K562 (cell line): ENCODE data around the gene C1orf105. TPM values are rescaled to one million over a fixed set of nuclear protein-coding genes. Genes with fewer than 3 reads are reported as not detected.

Experiments used
- CBFA2T2 ChIP-seq: fragments of 450-650 bp; conservative IDR thresholded peaks from 2 replicates; pipeline ENCODE4 v1.6.1; 2017; ENCODE audit warnings: mild to moderate bottlenecking
- CREB1 ChIP-seq, 2 experiments: sonication (generic) in 1 of 2; formaldehyde crosslinking in 1 of 2; IDR thresholded peaks; 2 replicates each; pipeline versions ENCODE4 v1.6.1 to v1.8.0; 2012 to 2022; ENCODE audit warnings: inconsistent platforms in 1 of 2, mild to moderate bottlenecking in 1 of 2, missing genetic modification reagents in 1 of 2, moderate library complexity in 1 of 2
- DACH1 ChIP-seq: fragments of 450-650 bp; IDR thresholded peaks from 2 replicates; pipeline ENCODE4 v1.6.1; 2018; ENCODE audit not compliant: partially characterized antibody
- EHMT2 ChIP-seq: fragments of 450-650 bp; IDR thresholded peaks from 2 replicates; pipeline ENCODE4 v1.6.1; 2018; ENCODE audit warnings: antibody characterized with exemption
- EP300 ChIP-seq: IDR thresholded peaks from 2 replicates; pipeline ENCODE4 v1.6.1; 2012; ENCODE audit warnings: low read length, improper control_type of control experiment
- FOXM1 ChIP-seq, 2 experiments: fragments of 450-650 bp in 1 of 2; sonication (generic) in 1 of 2; formaldehyde crosslinking in 1 of 2; IDR thresholded peaks; 2 replicates each; pipeline versions ENCODE4 v1.6.1 to v1.9.0; 2017 to 2022; ENCODE audit warnings: low read depth in 2 of 2, mild to moderate bottlenecking in 2 of 2, missing genetic modification reagents in 1 of 2, moderate library complexity in 1 of 2
- FOXP1 ChIP-seq: sonication (generic); formaldehyde crosslinking; IDR thresholded peaks from 2 replicates; pipeline ENCODE4 v1.8.0; 2022; ENCODE audit warnings: mild to moderate bottlenecking, missing genetic modification reagents
- HCFC1 ChIP-seq: IDR thresholded peaks from 2 replicates; pipeline ENCODE4 v1.6.1; 2012; ENCODE audit warnings: low read depth, low read length, improper control_type of control experiment
- PTTG1 ChIP-seq: fragments of 450-650 bp; IDR thresholded peaks from 2 replicates; pipeline ENCODE4 v1.6.1; 2016; ENCODE audit warnings: low read depth, mild to moderate bottlenecking, missing genetic modification characterization, missing compliant biosample characterization
- RAD21 ChIP-seq, 2 experiments: fragments of 250-450 bp in 1 of 2; fragments of 450-650 bp in 1 of 2; sonication (Bioruptor Pico) in 1 of 2; formaldehyde crosslinking in 1 of 2; IDR thresholded peaks in 1 of 2; conservative IDR thresholded peaks in 1 of 2; 2 replicates each; pipeline versions ENCODE4 v1.4.0 to v1.8.0; 2020 to 2022; ENCODE audit warnings: mild to moderate bottlenecking in 2 of 2, moderate library complexity in 1 of 2
- RUNX1 ChIP-seq: sonication (generic); IDR thresholded peaks from 2 replicates; pipeline ENCODE4 v1.6.1; 2016; ENCODE audit warnings: antibody characterized with exemption, low read depth
- SRF ChIP-seq, 2 experiments: fragments of 250-450, 450-650 bp in 1 of 2; sonication (Bioruptor Pico) in 1 of 2; sonication (generic) in 1 of 2; formaldehyde crosslinking; IDR thresholded peaks; 2 replicates each; pipeline versions ENCODE4 v1.5.0 to v1.5.1; 2020 to 2022; ENCODE audit warnings: mild to moderate bottlenecking in 1 of 2, missing genetic modification reagents in 1 of 2
- TAF7 ChIP-seq: fragments of 450-650 bp; IDR thresholded peaks from 2 replicates; pipeline ENCODE4 v1.6.1; 2016; ENCODE audit warnings: missing genetic modification characterization, missing compliant biosample characterization
- TGIF2 ChIP-seq: sonication (generic); formaldehyde crosslinking; IDR thresholded peaks from 2 replicates; pipeline ENCODE4 v1.8.1; 2022; ENCODE audit warnings: mild to moderate bottlenecking, missing genetic modification reagents, moderate library complexity
- U2AF2 ChIP-seq: fragments of 200-400 bp; formaldehyde crosslinking; optimal IDR thresholded peaks from 2 replicates; pipeline ENCODE3; 2017; ENCODE audit warnings: low read depth, mild to moderate bottlenecking, low read length
- ZBTB8A ChIP-seq: fragments of 450-650 bp; IDR thresholded peaks from 2 replicates; pipeline ENCODE4 v1.6.1; 2018; ENCODE audit warnings: mild to moderate bottlenecking, moderate library complexity; ENCODE audit not compliant: partially characterized antibody
- ZC3H8 ChIP-seq: fragments of 450-650 bp; IDR thresholded peaks from 2 replicates; pipeline ENCODE4 v1.6.1; 2017
- ZFP36 ChIP-seq: fragments of 150-350 bp; IDR thresholded peaks from 2 replicates; pipeline ENCODE4 v1.6.1; 2018; ENCODE audit warnings: low read length, low read depth; ENCODE audit not compliant: partially characterized antibody
- ZNF143 ChIP-seq: sonication (generic); formaldehyde crosslinking; IDR thresholded peaks from 2 replicates; pipeline ENCODE4 v1.9.0; 2022; ENCODE audit warnings: mild to moderate bottlenecking, missing genetic modification reagents
- ZNF239 ChIP-seq: fragments of 250-450 bp; sonication (Bioruptor Pico); IDR thresholded peaks from 2 replicates; pipeline ENCODE4 v1.4.0; 2020; ENCODE audit warnings: mild to moderate bottlenecking
- ZNF561 ChIP-seq: fragments of 450-650 bp; formaldehyde crosslinking; conservative IDR thresholded peaks from 2 replicates; pipeline ENCODE4 v1.4.0; 2020; ENCODE audit warnings: mild to moderate bottlenecking, moderate library complexity
- ZNF76 ChIP-seq: fragments of 250-450 bp; sonication (Bioruptor Pico); IDR thresholded peaks from 2 replicates; pipeline ENCODE4 v1.4.0; 2020; ENCODE audit warnings: mild to moderate bottlenecking, moderate library complexity, borderline replicate concordance
- polyA plus RNA-seq, 8 experiments: library from polyadenylated mRNA; depleted of rRNA in 4 of 8; stranded (reverse) in 5 of 8; unstranded in 3 of 8; fragments of >200 nt; fragmentation: Nextera tagmentation in 2 of 8; fragmentation: Illumina TruSeq in 1 of 8; extraction: Ambion mirVana in 2 of 8; extraction: Trizol in 1 of 8; gene quantifications; 2 replicates each; pipeline versions ENCODE4 v1.2.1 to v1.2.3, GENCODE V29; 2011 to 2014; ENCODE audit warnings: inconsistent platforms in 1 of 8, missing spikeins in 1 of 8
- total RNA-seq, 7 experiments: library from RNA; depleted of rRNA in 6 of 7; stranded (reverse); fragments of >200 nt in 6 of 7; fragmentation: Illumina TruSeq in 2 of 7; extraction: Trizol in 2 of 7; gene quantifications; 2 replicates each; pipeline versions ENCODE4 v1.2.1 to v1.2.3, GENCODE V29; 2011 to 2021; ENCODE audit warnings: low replicate concordance in 1 of 7
- TF ChIP-seq, protein P1 (sequence below): sonication (generic); formaldehyde crosslinking; IDR thresholded peaks from 2 replicates; pipeline ENCODE4 v1.8.0; 2022; ENCODE audit warnings: mild to moderate bottlenecking, low read depth, missing genetic modification reagents
- TF ChIP-seq, protein P2 (sequence below): sonication (generic); formaldehyde crosslinking; IDR thresholded peaks from 2 replicates; pipeline ENCODE4 v1.8.0; 2022; ENCODE audit warnings: missing genetic modification reagents, mild to moderate bottlenecking, moderate library complexity, borderline replicate concordance

The C1orf105 gene
- total and polyA plus RNA-seq, 9 of the 15 experiments (the other 6 are each of a cell fraction or from before 2014, with no cell fraction given): 0.08 TPM; not detected in 8

GRCh38 chr1:172449585-172450523, 29.4 kb downstream of the C1orf105 start (continued):
- TF ChIP-seq, protein P1, sequence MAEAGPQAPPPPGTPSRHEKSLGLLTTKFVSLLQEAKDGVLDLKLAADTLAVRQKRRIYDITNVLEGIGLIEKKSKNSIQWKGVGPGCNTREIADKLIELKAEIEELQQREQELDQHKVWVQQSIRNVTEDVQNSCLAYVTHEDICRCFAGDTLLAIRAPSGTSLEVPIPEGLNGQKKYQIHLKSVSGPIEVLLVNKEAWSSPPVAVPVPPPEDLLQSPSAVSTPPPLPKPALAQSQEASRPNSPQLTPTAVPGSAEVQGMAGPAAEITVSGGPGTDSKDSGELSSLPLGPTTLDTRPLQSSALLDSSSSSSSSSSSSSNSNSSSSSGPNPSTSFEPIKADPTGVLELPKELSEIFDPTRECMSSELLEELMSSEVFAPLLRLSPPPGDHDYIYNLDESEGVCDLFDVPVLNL (CRISPR knock-in tag): no peak
- TF ChIP-seq FOXM1 (IDR thresholded peaks at IDR 0.05; ENCODE audit: low read depth) (no peak), FOXM1 (CRISPR knock-in tag; IDR thresholded peaks at IDR 0.05; ENCODE audit: low read depth) (0 out of 2 replicates have a peak, but pooled peaks have one; percentile 46), FOXP1 (CRISPR knock-in tag) (no peak), TGIF2 (CRISPR knock-in tag) (0 out of 2 replicates have a peak, but pooled peaks have one; percentile 39), HCFC1 (peak; percentile 57), ZC3H8 (no peak), ZNF76 (CRISPR knock-in tag) (no peak), EP300 (peak; percentile 23; the same call in 1 of the 2 replicates), RUNX1 (no peak), SRF (CRISPR knock-in tag; IDR thresholded peaks at IDR 0.05) (0 out of 4 replicates have a peak, but pooled peaks of 1 of the 2 experiments have one; percentile 36), TAF7 (tag) (peak; percentile 76), ZBTB8A (no peak), CREB1 (IDR thresholded peaks at IDR 0.05) (0 out of 2 replicates have a peak, but pooled peaks have one; percentile 15), CREB1 (CRISPR knock-in tag; IDR thresholded peaks at IDR 0.05) (no peak), DACH1 (no peak), RAD21 (CRISPR knock-in tag; conservative IDR thresholded peaks at IDR 0.05 in 1 of 2, IDR thresholded peaks at IDR 0.05 in 1 of 2) (peak; percentile 96 to 98), ZNF239 (CRISPR knock-in tag) (peak; percentile 28; the same call in 1 of the 2 replicates), U2AF2 (no peak), CBFA2T2 (no peak), ZNF143 (CRISPR knock-in tag) (peak; percentile 66; the same call in 1 of the 2 replicates), EHMT2 (peak; percentile 52; the same call in 1 of the 2 replicates), ZFP36 (peak; percentile 20), ZNF561 (CRISPR knock-in tag) (no peak), PTTG1 (tag) (no peak)
- TF ChIP-seq, protein P2, sequence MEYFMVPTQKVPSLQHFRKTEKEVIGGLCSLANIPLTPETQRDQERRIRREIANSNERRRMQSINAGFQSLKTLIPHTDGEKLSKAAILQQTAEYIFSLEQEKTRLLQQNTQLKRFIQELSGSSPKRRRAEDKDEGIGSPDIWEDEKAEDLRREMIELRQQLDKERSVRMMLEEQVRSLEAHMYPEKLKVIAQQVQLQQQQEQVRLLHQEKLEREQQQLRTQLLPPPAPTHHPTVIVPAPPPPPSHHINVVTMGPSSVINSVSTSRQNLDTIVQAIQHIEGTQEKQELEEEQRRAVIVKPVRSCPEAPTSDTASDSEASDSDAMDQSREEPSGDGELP (CRISPR knock-in tag): peak; percentile 91
